WTC11 (cell line): ENCODE results near the gene TM4SF1. TPM values are rescaled to one million over a fixed set of nuclear protein-coding genes. Genes with fewer than 3 reads are reported as not detected.
A peak's percentile ranks its signal among the peaks of the same experiment; 100 is the strongest.

Experiments used
- ATAC-seq: fragments of 200-7000 bp; cut with Tn5 transposase; 2 replicates; pipeline ENCODE4 v1.10.0; 2021; ENCODE audit warnings: mild to moderate bottlenecking, moderate library complexity
- CTCF ChIA-PET: fragments of 300-600 bp; sonication (Branson Sonifier 250); formaldehyde crosslinking; loops from one replicate; lab custom pipeline; 2021; ENCODE audit warnings: antibody characterized with exemption; lab: Charles Lee
- POLR2A ChIA-PET: fragments of 350-600 bp; sonication (Branson Sonifier 250); formaldehyde crosslinking; loops from one replicate; lab custom pipeline; 2021; ENCODE audit warnings: antibody characterized with exemption; lab: Charles Lee
- DNase-seq: peaks from one replicate; pipeline ENCODE4 v3.0.0; 2021; ENCODE audit warnings: low spot score
- H3K27ac Mint-ChIP-seq: 2 replicates; pipeline ENCODE4 v1.8.0; 2021; ENCODE audit warnings: mixed read lengths
- H3K27me3 Mint-ChIP-seq: 2 replicates; pipeline ENCODE4 v1.8.0; 2021; ENCODE audit warnings: low read depth, mild to moderate bottlenecking, moderate library complexity, mixed read lengths
- H3K36me3 Mint-ChIP-seq: 2 replicates; pipeline ENCODE4 v1.8.0; 2021; ENCODE audit warnings: mixed read lengths
- H3K4me1 Mint-ChIP-seq: 2 replicates; pipeline ENCODE4 v1.8.0; 2022; ENCODE audit warnings: mixed read lengths
- H3K4me3 Mint-ChIP-seq: 2 replicates; pipeline ENCODE4 v1.8.0; 2021; ENCODE audit warnings: mild to moderate bottlenecking, moderate library complexity, mixed read lengths
- H3K9me3 Mint-ChIP-seq: 2 replicates; pipeline ENCODE4 v1.8.0; 2021; ENCODE audit warnings: mixed read lengths
- AFF4 ChIP-seq: sonication (generic); formaldehyde crosslinking; IDR thresholded peaks from 2 replicates; pipeline ENCODE4 v1.8.1; 2023; ENCODE audit warnings: mild to moderate bottlenecking, missing genetic modification reagents, borderline replicate concordance
- ATF1 ChIP-seq: sonication (generic); formaldehyde crosslinking; IDR thresholded peaks from 2 replicates; pipeline ENCODE4 v1.8.1; 2023; ENCODE audit warnings: mild to moderate bottlenecking, moderate library complexity, missing genetic modification reagents
- FOXP4 ChIP-seq: sonication (generic); formaldehyde crosslinking; IDR thresholded peaks from 2 replicates; pipeline ENCODE4 v1.8.0; 2022; ENCODE audit warnings: mild to moderate bottlenecking, missing genetic modification reagents
- GABPB1 ChIP-seq: sonication (generic); formaldehyde crosslinking; IDR thresholded peaks from 2 replicates; pipeline ENCODE4 v1.8.1; 2023; ENCODE audit warnings: mild to moderate bottlenecking, missing genetic modification reagents
- IRF1 ChIP-seq: sonication (generic); formaldehyde crosslinking; IDR thresholded peaks from 2 replicates; pipeline ENCODE4 v1.8.0; 2023; ENCODE audit warnings: missing genetic modification reagents
- MLX ChIP-seq: sonication (generic); formaldehyde crosslinking; IDR thresholded peaks from 2 replicates; pipeline ENCODE4 v1.8.1; 2023; ENCODE audit warnings: mild to moderate bottlenecking, missing genetic modification reagents, moderate library complexity
- NFE2L1 ChIP-seq: sonication (generic); formaldehyde crosslinking; IDR thresholded peaks from 2 replicates; pipeline ENCODE4 v1.8.1; 2023; ENCODE audit warnings: missing genetic modification reagents
- RORB ChIP-seq: fragments of 250-450 bp; sonication (Bioruptor Pico); IDR thresholded peaks from 2 replicates; pipeline ENCODE4 v1.9.0; 2021; ENCODE audit warnings: mild to moderate bottlenecking
- SMAD4 ChIP-seq: sonication (generic); formaldehyde crosslinking; IDR thresholded peaks from 2 replicates; pipeline ENCODE4 v1.8.0; 2022; ENCODE audit warnings: mild to moderate bottlenecking, missing genetic modification reagents
- STAT6 ChIP-seq: sonication (generic); formaldehyde crosslinking; conservative IDR thresholded peaks from 2 replicates; pipeline ENCODE4 v1.8.1; 2023; ENCODE audit warnings: mild to moderate bottlenecking, low read depth, missing genetic modification reagents, moderate library complexity
- USF2 ChIP-seq: sonication (generic); formaldehyde crosslinking; IDR thresholded peaks from 2 replicates; pipeline ENCODE4 v1.8.1; 2023; ENCODE audit warnings: mild to moderate bottlenecking, missing genetic modification reagents, moderate library complexity
- ZNF281 ChIP-seq: sonication (generic); formaldehyde crosslinking; IDR thresholded peaks from 2 replicates; pipeline ENCODE4 v1.8.0; 2023; ENCODE audit warnings: mild to moderate bottlenecking, missing genetic modification reagents
- ZNF425 ChIP-seq: fragments of 250-450 bp; sonication (Bioruptor Pico); conservative IDR thresholded peaks from 2 replicates; pipeline ENCODE4 v1.9.0; 2021; ENCODE audit warnings: mild to moderate bottlenecking
- ZNF512 ChIP-seq: sonication (generic); formaldehyde crosslinking; IDR thresholded peaks from 2 replicates; pipeline ENCODE4 v1.8.1; 2022; ENCODE audit warnings: missing genetic modification reagents, borderline replicate concordance
- total RNA-seq: library from RNA; stranded (reverse); gene quantifications from 3 replicates; pipeline ENCODE4 v1.2.3, GENCODE V29; 2021

TM4SF1 gene
- total RNA-seq, 1 experiment from 2014 or later: 0.90 TPM

GRCh38 chr3:149378478-149379309, 1.2 kb upstream of the TM4SF1 start (continued):
- 0 out of 2 replicates have a peak, but pooled peaks have one; percentile 48 for TF ChIP-seq ZNF512 (CRISPR knock-in tag)
- TF ChIP-seq ZNF425 (CRISPR knock-in tag): no peak

GRCh38 chr3:149376718-149377407, 586 bp downstream of the TM4SF1 start:
- Mint-ChIP-seq H3K27ac (no peak overlapping the region), H3K4me1 (peaks cover 20% of the 10 kb centered on the region), H3K4me3 (no peak overlapping the region), H3K9me3 (peaks cover 19% of the 10 kb centered on the region), H3K27me3 (no peaks in the 10 kb centered on the region; the same call in 1 of the 2 replicates), H3K36me3 (peaks cover 13% of the 10 kb centered on the region)
- DNase-seq (no peak), ATAC-seq (no peak)
- ChIA-PET POLR2A (no interaction called here), CTCF (interaction anchor here (1.8 kb wide), 1 partner anchor 33 kb away, joined by 4 read pairs; no protein-coding TSS in a partner anchor)
- TF ChIP-seq NFE2L1 (CRISPR knock-in tag): no peak
- no peak for TF ChIP-seq SMAD4 (CRISPR knock-in tag)
- no peak for TF ChIP-seq ZNF281
- no peak for TF ChIP-seq USF2 (CRISPR knock-in tag)
- no peak for TF ChIP-seq MLX
- TF ChIP-seq ATF1: no peak
- no peak for TF ChIP-seq FOXP4 (CRISPR knock-in tag)
- no peak for TF ChIP-seq RORB
- no peak for TF ChIP-seq STAT6 (CRISPR knock-in tag)
- no peak for TF ChIP-seq IRF1
- TF ChIP-seq GABPB1 (CRISPR knock-in tag): no peak
- no peak for TF ChIP-seq AFF4 (CRISPR knock-in tag)
